OCI-LY7 (cell line): ENCODE results near the gene PDIA4. TPM values are rescaled to one million over a fixed set of nuclear protein-coding genes. Genes with fewer than 3 reads are reported as not detected.

Experiments
- BruUV-seq: library from RNA; stranded (reverse); fragments of 400-500 nt; replicated peaks from 2 replicates; lab custom pipeline; 2021; lab: Mats Ljungman, UMichigan
- CTCF ChIA-PET: fragments of 300-600 bp; sonication (Branson Sonifier 250); formaldehyde crosslinking; loops from one replicate; lab custom pipeline; 2022; ENCODE audit warnings: antibody characterized with exemption; ENCODE audit not compliant: unreplicated experiment; lab: Charles Lee
- POLR2A ChIA-PET: fragments of 300-600 bp; sonication (Branson Sonifier 250); formaldehyde crosslinking; loops from one replicate; lab custom pipeline; 2022; ENCODE audit warnings: antibody characterized with exemption; lab: Charles Lee
- DNase-seq: peaks from one replicate; pipeline ENCODE4 v3.0.0-alpha.2; 2015; ENCODE audit warnings: low spot score
- H2AFZ ChIP-seq: fragments of 200-600 bp; sonication (generic), shearing (Covaris generic); 2 replicates; pipeline ENCODE4 v1.6.1; 2014; ENCODE audit warnings: mild to moderate bottlenecking, antibody characterized with exemption, low read length, moderate library complexity
- H3K27ac ChIP-seq: fragments of 200-600 bp; sonication (generic); 2 replicates; pipeline ENCODE4 v1.5.1; 2014; ENCODE audit warnings: mixed run types, low read depth, mild to moderate bottlenecking, moderate library complexity, low read length, inconsistent platforms; ENCODE audit not compliant: poor library complexity, severe bottlenecking
- H3K36me3 ChIP-seq: fragments of 200-600 bp; sonication (generic); 2 replicates; pipeline ENCODE4 v1.6.1; 2014; ENCODE audit warnings: mild to moderate bottlenecking, antibody characterized with exemption, low read length, moderate library complexity, mixed read lengths; ENCODE audit not compliant: insufficient read depth
- H3K4me1 ChIP-seq: fragments of 200-600 bp; sonication (generic); 2 replicates; pipeline ENCODE4 v1.5.1; 2014; ENCODE audit warnings: mild to moderate bottlenecking, low read length; ENCODE audit not compliant: insufficient read depth, poor library complexity, severe bottlenecking
- H3K4me2 ChIP-seq: fragments of 200-600 bp; sonication (generic); 2 replicates; pipeline ENCODE4 v1.6.1; 2014; ENCODE audit warnings: mild to moderate bottlenecking, low read length
- H3K4me3 ChIP-seq: fragments of 200-600 bp; sonication (generic); 2 replicates; pipeline ENCODE4 v1.5.1; 2014; ENCODE audit warnings: mild to moderate bottlenecking, low read depth, low read length; ENCODE audit not compliant: poor library complexity, severe bottlenecking
- H3K79me2 ChIP-seq: fragments of 200-600 bp; sonication (generic); 2 replicates; pipeline ENCODE4 v1.6.1; 2016; ENCODE audit warnings: low read depth, mild to moderate bottlenecking, low read length, moderate library complexity, mixed read lengths; ENCODE audit not compliant: insufficient read depth
- H3K9me2 ChIP-seq: fragments of 200-600 bp; sonication (generic); 2 replicates; pipeline ENCODE4 v1.6.1; 2016; ENCODE audit warnings: mild to moderate bottlenecking, low read length, mixed read lengths; ENCODE audit not compliant: insufficient read depth
- H3K9me3 ChIP-seq: fragments of 200-600 bp; sonication (generic); 2 replicates; pipeline ENCODE4 v1.6.1; 2014; ENCODE audit warnings: mild to moderate bottlenecking, mixed run types, low read length, mixed read lengths
- H4K20me1 ChIP-seq: fragments of 200-600 bp; sonication (generic); 2 replicates; pipeline ENCODE4 v1.6.1; 2014; ENCODE audit warnings: mild to moderate bottlenecking, antibody characterized with exemption, low read length, moderate library complexity, mixed read lengths; ENCODE audit not compliant: insufficient read depth
- EZH2phosphoT487 ChIP-seq: fragments of 200-600 bp; sonication (generic); IDR thresholded peaks from 2 replicates; pipeline ENCODE4 v1.6.1; 2018; ENCODE audit warnings: low read depth, borderline replicate concordance, mild to moderate bottlenecking, mixed run types, antibody characterized with exemption, low read length, moderate library complexity, mixed read lengths
- intact Hi-C: fragments of 100-400 bp; cut with micrococcal nuclease; formaldehyde crosslinking; loops from one replicate; pipeline ENCODE4 v1.10.0; 2022; ENCODE audit not compliant: unreplicated experiment
- total RNA-seq, 2 experiments: library from RNA; depleted of rRNA in 1 of 2; stranded (reverse); fragments of >200 nt in 1 of 2; shearing (Covaris generic) in 1 of 2; gene quantifications; 2 replicates each; pipeline ENCODE4 v1.2.3, GENCODE V29; 2014 to 2022
- TF ChIP-seq, protein P1 (sequence below): fragments of 200-600 bp; sonication (generic); conservative IDR thresholded peaks from 2 replicates; pipeline ENCODE4 v1.5.1; 2014; ENCODE audit warnings: mild to moderate bottlenecking, antibody characterized with exemption, low read length, moderate library complexity, mixed read lengths

The PDIA4 gene
- total RNA-seq, 2 experiments from 2014 or later = 130 to 141 TPM

- Histone ChIP-seq H3K79me2 (no peaks in the 10 kb centered on the region), H3K9me2 (no peaks in the 10 kb centered on the region), H4K20me1 (no peaks in the 10 kb centered on the region), H3K9me3 (no peaks in the 10 kb centered on the region), H3K4me1 (peaks cover 22% of the 10 kb centered on the region), H3K36me3 (no peaks in the 10 kb centered on the region), H3K4me3 (peak overlapping the region; percentile 87), H2AFZ (peak overlapping the region; percentile 99), H3K27ac (peak overlapping the region; percentile 46), H3K4me2 (peak overlapping the region; percentile 95)
- TF ChIP-seq EZH2phosphoT487 = no peak
- TF ChIP-seq, protein P1, sequence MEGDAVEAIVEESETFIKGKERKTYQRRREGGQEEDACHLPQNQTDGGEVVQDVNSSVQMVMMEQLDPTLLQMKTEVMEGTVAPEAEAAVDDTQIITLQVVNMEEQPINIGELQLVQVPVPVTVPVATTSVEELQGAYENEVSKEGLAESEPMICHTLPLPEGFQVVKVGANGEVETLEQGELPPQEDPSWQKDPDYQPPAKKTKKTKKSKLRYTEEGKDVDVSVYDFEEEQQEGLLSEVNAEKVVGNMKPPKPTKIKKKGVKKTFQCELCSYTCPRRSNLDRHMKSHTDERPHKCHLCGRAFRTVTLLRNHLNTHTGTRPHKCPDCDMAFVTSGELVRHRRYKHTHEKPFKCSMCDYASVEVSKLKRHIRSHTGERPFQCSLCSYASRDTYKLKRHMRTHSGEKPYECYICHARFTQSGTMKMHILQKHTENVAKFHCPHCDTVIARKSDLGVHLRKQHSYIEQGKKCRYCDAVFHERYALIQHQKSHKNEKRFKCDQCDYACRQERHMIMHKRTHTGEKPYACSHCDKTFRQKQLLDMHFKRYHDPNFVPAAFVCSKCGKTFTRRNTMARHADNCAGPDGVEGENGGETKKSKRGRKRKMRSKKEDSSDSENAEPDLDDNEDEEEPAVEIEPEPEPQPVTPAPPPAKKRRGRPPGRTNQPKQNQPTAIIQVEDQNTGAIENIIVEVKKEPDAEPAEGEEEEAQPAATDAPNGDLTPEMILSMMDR = no peak
- CTCF ChIA-PET = interaction anchor here (1.4 kb wide), 1 partner anchor 20 kb away, joined by 7 read pairs; no protein-coding TSS in a partner anchor
- intact Hi-C loops = loop anchor here (1.0 kb wide), 4 partner anchors 41 to 104 kb away; partner anchors contain the start of genes EZH2 and PDIA4
- POLR2A ChIA-PET = interaction anchor here (0.5 to 1.6 kb wide), 7 partner anchors 12 to 284 kb away, joined by 3 to 6 read pairs (median 3); partner anchors contain the start of genes PDIA4 and ZNF786
- BruUV-seq = no TSS peak
- peak; percentile 94 for DNase-seq
Observed at GRCh38 chr7:148987010-148987750, 41.1 kb downstream of the PDIA4 start.

GRCh38 chr7:148986742-148987009, 41.6 kb downstream of the PDIA4 start:
- H3K9me3 ChIP-seq = no peaks in the 10 kb centered on the region
- H4K20me1 ChIP-seq = no peaks in the 10 kb centered on the region
- TF ChIP-seq, protein P1 = no peak
- TF ChIP-seq EZH2phosphoT487 = no peak
- H2AFZ ChIP-seq = no peak overlapping the region
- H3K9me2 ChIP-seq = no peaks in the 10 kb centered on the region
- ChIA-PET CTCF (no interaction called here), POLR2A (interaction anchor here (0.5 to 1.0 kb wide), 3 partner anchors 22 to 262 kb away, joined by 3 read pairs; no protein-coding TSS in a partner anchor)
- no peaks in the 10 kb centered on the region for H3K36me3 ChIP-seq
- peak overlapping the region; percentile 87 for H3K4me3 ChIP-seq
- intact Hi-C loops = loop anchor here (1.0 kb wide), 4 partner anchors 42 to 105 kb away; partner anchors contain the start of genes EZH2 and PDIA4
- no peak overlapping the region for H3K27ac ChIP-seq
- DNase-seq = no peak
- H3K4me2 ChIP-seq = peak overlapping the region; percentile 95
- H3K4me1 ChIP-seq = peaks cover 23% of the 10 kb centered on the region
- BruUV-seq = no TSS peak
- H3K79me2 ChIP-seq = no peaks in the 10 kb centered on the region
